ENCODE data around the gene ANGEL1.

DNA sequence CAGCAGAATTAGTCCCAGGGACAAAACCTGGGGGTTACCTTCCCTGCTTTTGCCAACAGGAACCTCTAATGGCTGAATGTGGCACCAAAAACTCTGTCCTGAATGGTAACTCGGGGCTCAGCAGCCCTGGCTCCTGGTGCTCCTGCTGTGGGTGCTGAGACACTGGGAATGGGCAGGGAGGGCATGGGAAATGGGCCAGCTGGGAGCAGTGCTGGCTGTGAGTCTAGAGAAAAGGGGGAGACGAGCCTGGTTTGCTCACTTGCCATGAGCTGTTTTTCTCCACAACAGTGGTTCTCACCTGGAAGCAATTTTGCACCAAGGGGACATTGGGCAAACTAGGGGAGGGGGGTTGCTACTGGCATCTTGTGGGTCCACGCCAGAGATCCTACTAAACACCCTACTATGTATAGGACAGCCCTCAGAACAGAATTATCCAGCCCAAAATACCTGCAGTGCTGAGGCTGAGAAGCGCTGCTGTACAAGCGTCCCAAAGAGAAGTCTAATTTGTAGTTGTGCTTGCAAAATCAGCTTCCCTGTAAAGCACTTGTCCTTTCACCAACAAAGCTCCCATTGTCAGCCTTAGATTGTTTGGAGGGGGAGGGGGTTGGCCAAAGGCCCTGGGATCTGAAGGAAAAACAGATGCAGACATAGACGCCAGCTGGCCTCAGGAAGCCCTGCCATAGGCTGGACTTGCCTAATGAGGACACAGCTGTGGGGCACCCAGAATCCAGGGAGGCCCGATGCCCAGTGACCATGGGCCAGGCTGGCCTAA is 17.2 kb upstream of the ANGEL1 start:
- TF ChIP-seq RAD21 (CRISPR knock-in tag; IDR thresholded peaks at IDR 0.05): no peak; the same call in 1 of the 2 replicates
- TF ChIP-seq SP1 (IDR thresholded peaks at IDR 0.05): no peak
- TF ChIP-seq SP1 (CRISPR knock-in tag; IDR thresholded peaks at IDR 0.05): no peak
- TF ChIP-seq, protein P1, sequence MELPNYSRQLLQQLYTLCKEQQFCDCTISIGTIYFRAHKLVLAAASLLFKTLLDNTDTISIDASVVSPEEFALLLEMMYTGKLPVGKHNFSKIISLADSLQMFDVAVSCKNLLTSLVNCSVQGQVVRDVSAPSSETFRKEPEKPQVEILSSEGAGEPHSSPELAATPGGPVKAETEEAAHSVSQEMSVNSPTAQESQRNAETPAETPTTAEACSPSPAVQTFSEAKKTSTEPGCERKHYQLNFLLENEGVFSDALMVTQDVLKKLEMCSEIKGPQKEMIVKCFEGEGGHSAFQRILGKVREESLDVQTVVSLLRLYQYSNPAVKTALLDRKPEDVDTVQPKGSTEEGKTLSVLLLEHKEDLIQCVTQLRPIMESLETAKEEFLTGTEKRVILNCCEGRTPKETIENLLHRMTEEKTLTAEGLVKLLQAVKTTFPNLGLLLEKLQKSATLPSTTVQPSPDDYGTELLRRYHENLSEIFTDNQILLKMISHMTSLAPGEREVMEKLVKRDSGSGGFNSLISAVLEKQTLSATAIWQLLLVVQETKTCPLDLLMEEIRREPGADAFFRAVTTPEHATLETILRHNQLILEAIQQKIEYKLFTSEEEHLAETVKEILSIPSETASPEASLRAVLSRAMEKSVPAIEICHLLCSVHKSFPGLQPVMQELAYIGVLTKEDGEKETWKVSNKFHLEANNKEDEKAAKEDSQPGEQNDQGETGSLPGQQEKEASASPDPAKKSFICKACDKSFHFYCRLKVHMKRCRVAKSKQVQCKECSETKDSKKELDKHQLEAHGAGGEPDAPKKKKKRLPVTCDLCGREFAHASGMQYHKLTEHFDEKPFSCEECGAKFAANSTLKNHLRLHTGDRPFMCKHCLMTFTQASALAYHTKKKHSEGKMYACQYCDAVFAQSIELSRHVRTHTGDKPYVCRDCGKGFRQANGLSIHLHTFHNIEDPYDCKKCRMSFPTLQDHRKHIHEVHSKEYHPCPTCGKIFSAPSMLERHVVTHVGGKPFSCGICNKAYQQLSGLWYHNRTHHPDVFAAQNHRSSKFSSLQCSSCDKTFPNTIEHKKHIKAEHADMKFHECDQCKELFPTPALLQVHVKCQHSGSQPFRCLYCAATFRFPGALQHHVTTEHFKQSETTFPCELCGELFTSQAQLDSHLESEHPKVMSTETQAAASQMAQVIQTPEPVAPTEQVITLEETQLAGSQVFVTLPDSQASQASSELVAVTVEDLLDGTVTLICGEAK (IDR thresholded peaks at IDR 0.05): no peak
- TF ChIP-seq, protein P1 (CRISPR knock-in tag; IDR thresholded peaks at IDR 0.05): peak; percentile 12; the same call in 1 of the 2 replicates

Measured in HepG2 (cell line).